Testis (tissue), 3 donors: ENCODE measurements around the gene PMFBP1. TPM values are rescaled to one million over a fixed set of nuclear protein-coding genes. Genes with fewer than 3 reads are reported as not detected.

Source experiments
- DNase-seq: peaks from one replicate; pipeline ENCODE4 v3.0.0-alpha.2; 2019
- H3K27ac ChIP-seq, 2 donors: fragments of 200-600 bp; sonication (generic); one replicate each; pipeline ENCODE4 v1.5.1; 2019
- H3K27me3 ChIP-seq: fragments of 200-600 bp; sonication (generic); one replicate; pipeline ENCODE4 v1.5.1; 2019
- H3K36me3 ChIP-seq: fragments of 200-600 bp; sonication (generic); one replicate; pipeline ENCODE4 v1.5.1; 2017; ENCODE audit warnings: low read depth; ENCODE audit errors: missing control alignments
- H3K4me1 ChIP-seq: fragments of 200-600 bp; sonication (generic); one replicate; pipeline ENCODE4 v1.5.1; 2019
- H3K4me3 ChIP-seq, 2 donors: fragments of 200-600 bp; sonication (generic); one replicate each; pipeline ENCODE4 v1.5.1; 2017 to 2019
- H3K9me3 ChIP-seq: fragments of 200-600 bp; sonication (generic); one replicate; pipeline ENCODE4 v1.5.1; 2017
- CTCF ChIP-seq, 3 experiments: fragments of 450-650 bp in 2 of 3; fragments of 200-600 bp in 1 of 3; sonication (generic) in 1 of 3; IDR thresholded peaks; one replicate each; pipeline ENCODE4 v1.5.1; 2016 to 2019; ENCODE audit warnings: antibody characterized with exemption in 3 of 3, mild to moderate bottlenecking in 2 of 3, moderate library complexity in 1 of 3
- POLR2A ChIP-seq: fragments of 450-650 bp; IDR thresholded peaks from one replicate; pipeline ENCODE4 v1.6.1; 2017; ENCODE audit warnings: antibody characterized with exemption, mild to moderate bottlenecking, moderate library complexity
- WGBS, 2 donors: methylation state at CpG; one replicate each; pipeline ENCODE4 v1.1.5; 2018; 5-methylcytosine and 5-hydroxymethylcytosine counted together
- intact Hi-C: fragments of 100-400 bp; cut with DNase I; formaldehyde crosslinking; loops from one replicate; pipeline ENCODE4 v1.15.1; 2023; ENCODE audit warnings: low total_unique reads
- polyA plus RNA-seq: library from polyadenylated mRNA; stranded (reverse); fragments of 350-450 nt; fragmentation: Illumina TruSeq; extraction: RNeasy Lipid Tissue Mini Kit (QIAGEN cat#74804); gene quantifications from one replicate; pipeline ENCODE4 v1.2.3, GENCODE V29; 2014; ENCODE audit warnings: low read depth, low replicate concordance; ENCODE audit not compliant: insufficient read depth
- total RNA-seq, 2 donors: library from RNA; depleted of rRNA; stranded (reverse); fragments of >200 nt; gene quantifications; one replicate each; pipeline ENCODE4 v1.2.3, GENCODE V29; 2016

The PMFBP1 gene
- total and polyA plus RNA-seq, 3 donors from 2014 or later: 14.4 to 33.5 (median 24.3) TPM

- intact Hi-C loops: no loop called here
- Histone ChIP-seq H3K36me3 (no peaks in the 10 kb centered on the region), H3K27me3 (no peaks in the 10 kb centered on the region), H3K9me3 (no peaks in the 10 kb centered on the region), H3K27ac (no peak overlapping the region), H3K4me1 (no peaks in the 10 kb centered on the region), H3K4me3 (no peak overlapping the region)
- DNase-seq: no peak
- TF ChIP-seq CTCF (IDR thresholded peaks at IDR 0.05): no peak
- TF ChIP-seq POLR2A: no peak
- WGBS, 2 donors: 90% methylated on average over 2 of the region's 2 CpGs
Measured at GRCh38 chr16:72174726-72175125, 2.8 kb upstream of the PMFBP1 start.

- 86 to 92% methylated on average over 1 of the region's 1 CpG for WGBS, 2 donors
- Histone ChIP-seq H3K4me3 (no peak overlapping the region), H3K27ac (no peak overlapping the region), H3K4me1 (no peaks in the 10 kb centered on the region), H3K36me3 (no peaks in the 10 kb centered on the region), H3K27me3 (no peaks in the 10 kb centered on the region), H3K9me3 (no peaks in the 10 kb centered on the region)
- intact Hi-C loops: no loop called here
- no peak for DNase-seq
- TF ChIP-seq POLR2A (no peak), CTCF (IDR thresholded peaks at IDR 0.05) (no peak)
Measured at GRCh38 chr16:72173997-72174396, 2.0 kb upstream of the PMFBP1 start.

GRCh38 chr16:72171236-72171635 lies 719 bp downstream of the PMFBP1 start:
- Histone ChIP-seq H3K9me3 (no peaks in the 10 kb centered on the region), H3K36me3 (no peaks in the 10 kb centered on the region), H3K4me1 (no peaks in the 10 kb centered on the region), H3K27me3 (no peaks in the 10 kb centered on the region), H3K4me3 (no peak overlapping the region), H3K27ac (no peak overlapping the region)
- no peak for DNase-seq
- intact Hi-C loops: no loop called here
- WGBS, 2 donors: 92 to 100% methylated on average over 1 of the region's 1 CpG
- TF ChIP-seq POLR2A (no peak), CTCF (IDR thresholded peaks at IDR 0.05) (no peak)

GRCh38 chr16:72169708-72170107 lies 2.2 kb downstream of the PMFBP1 start:
- Histone ChIP-seq H3K27ac (no peak overlapping the region), H3K4me3 (no peak overlapping the region), H3K9me3 (no peaks in the 10 kb centered on the region), H3K36me3 (no peaks in the 10 kb centered on the region), H3K27me3 (no peaks in the 10 kb centered on the region), H3K4me1 (no peaks in the 10 kb centered on the region)
- 75 to 76% methylated on average over 1 of the region's 1 CpG for WGBS, 2 donors
- intact Hi-C loops: no loop called here
- no peak for TF ChIP-seq CTCF (IDR thresholded peaks at IDR 0.05)
- no peak for TF ChIP-seq POLR2A
- DNase-seq: no peak

GRCh38 chr16:72168365-72168764 lies 3.6 kb downstream of the PMFBP1 start:
- Histone ChIP-seq H3K27ac (no peak overlapping the region), H3K27me3 (no peaks in the 10 kb centered on the region), H3K4me3 (no peak overlapping the region), H3K4me1 (no peaks in the 10 kb centered on the region), H3K36me3 (no peaks in the 10 kb centered on the region), H3K9me3 (no peaks in the 10 kb centered on the region)
- TF ChIP-seq CTCF (IDR thresholded peaks at IDR 0.05): no peak
- no peak for TF ChIP-seq POLR2A
- intact Hi-C loops: no loop called here
- no peak for DNase-seq
- WGBS, 2 donors: 93 to 94% methylated on average over 2 of the region's 2 CpGs
